GM12878 (cell line): ENCODE measurements around the gene RHEB. TPM values are rescaled to one million over a fixed set of nuclear protein-coding genes. Genes with fewer than 3 reads are reported as not detected.

Source experiments
- ATAC-seq: fragments of 200-7000 bp; cut with Tn5 transposase; 3 replicates; pipeline ENCODE4 v1.9.1; 2020; ENCODE audit warnings: mild to moderate bottlenecking, moderate library complexity
- BruUV-seq: library from RNA; stranded (reverse); fragments of 400-500 nt; replicated peaks from 2 replicates; lab custom pipeline; 2021; lab: Mats Ljungman, UMichigan
- CTCF ChIA-PET: fragments of 300-600 bp; sonication (Branson Sonifier 250); formaldehyde crosslinking; extraction: SDS; loops from one replicate; lab custom pipeline; 2021; ENCODE audit warnings: inconsistent platforms; lab: Yijun Ruan, JAX
- POLR2A ChIA-PET: fragments of 350-600 bp; formaldehyde crosslinking; extraction: SDS; loops from one replicate; lab custom pipeline; 2021; ENCODE audit warnings: inconsistent platforms; lab: Charles Lee
- RAD21 ChIA-PET: fragments of 300-600 bp; sonication (Branson Sonifier 250); formaldehyde crosslinking; loops from one replicate; lab custom pipeline; 2023; ENCODE audit warnings: antibody characterized with exemption; ENCODE audit not compliant: unreplicated experiment; lab: Charles Lee
- SMC1A ChIA-PET: fragments of 300-600 bp; sonication (Branson Sonifier 250); formaldehyde crosslinking; loops from one replicate; lab custom pipeline; 2023; ENCODE audit not compliant: unreplicated experiment, uncharacterized antibody; lab: Charles Lee
- DNase-seq: peaks from one replicate; pipeline ENCODE4 v3.0.0-alpha.2; 2011; ENCODE audit warnings: low read depth, low spot score
- FAIRE-seq: peaks from 3 replicates; lab custom pipeline; 2011; peaks lifted over from hg19 to GRCh38; lab: Jason Lieb, UNC
- H2AFZ ChIP-seq: 2 replicates; pipeline ENCODE4 v1.6.0; 2011; ENCODE audit warnings: low read depth, low read length, control low read depth; ENCODE audit not compliant: control insufficient read depth
- H3K27ac ChIP-seq: 2 replicates; pipeline ENCODE4 v1.5.1; 2011; ENCODE audit warnings: control low read depth; ENCODE audit not compliant: control insufficient read depth, insufficient read depth
- H3K27me3 ChIP-seq, 2 experiments: replicated peaks in 1 of 2; 2 replicates each; pipeline versions ENCODE4 v1.6.0 to v1.6.1; 2011; ENCODE audit warnings: low read length in 1 of 2; ENCODE audit not compliant: control insufficient read depth in 2 of 2, insufficient read depth in 2 of 2
- H3K36me3 ChIP-seq, 2 experiments: 2 replicates each; pipeline ENCODE4 v1.5.1; 2011; ENCODE audit warnings: low read length in 1 of 2; ENCODE audit not compliant: control insufficient read depth in 2 of 2, insufficient read depth in 2 of 2
- H3K4me1 ChIP-seq: 2 replicates; pipeline ENCODE4 v1.6.1; 2011; ENCODE audit warnings: mild to moderate bottlenecking, low read length, moderate library complexity, mixed read lengths; ENCODE audit not compliant: control insufficient read depth, insufficient read depth
- H3K4me2 ChIP-seq: 2 replicates; pipeline ENCODE4 v1.6.0; 2011; ENCODE audit warnings: control low read depth; ENCODE audit not compliant: control insufficient read depth, insufficient read depth
- H3K4me3 ChIP-seq: fragments of 200-600 bp; sonication (generic); 2 replicates; pipeline ENCODE4 v1.5.1; 2016
- H3K79me2 ChIP-seq: 2 replicates; pipeline ENCODE4 v1.6.0; 2011; ENCODE audit warnings: low read length; ENCODE audit not compliant: control insufficient read depth, insufficient read depth
- H3K9ac ChIP-seq: 2 replicates; pipeline ENCODE4 v1.8.0; 2011; ENCODE audit warnings: low read length, control low read depth, mixed read lengths; ENCODE audit not compliant: control insufficient read depth, insufficient read depth
- H3K9me3 ChIP-seq: replicated peaks from 3 replicates; pipeline ENCODE4 v1.5.1; 2011; ENCODE audit warnings: mild to moderate bottlenecking, low read length; ENCODE audit not compliant: control insufficient read depth, insufficient read depth
- H4K20me1 ChIP-seq: 2 replicates; pipeline ENCODE4 v1.6.0; 2011; ENCODE audit not compliant: control insufficient read depth, insufficient read depth
- WGBS: methylation state at CpG from one replicate; pipeline ENCODE4 v1.1.6; 2016; ENCODE audit warnings: low lambda C conversion rate; ENCODE audit not compliant: insufficient replicate concordance, insufficient coverage; ENCODE audit errors: missing lambda C conversion rate; 5-methylcytosine and 5-hydroxymethylcytosine counted together
- in situ Hi-C: fragments of 300-500 bp; cut with MboI; formaldehyde crosslinking; loops from 9 replicates; pipeline ENCODE4 v1.14.3; 2018; ENCODE audit warnings: mixed read lengths
- intact Hi-C: fragments of 100-400 bp; cut with micrococcal nuclease; formaldehyde crosslinking; loops from one replicate; pipeline ENCODE4 v1.14.2; 2022; ENCODE audit not compliant: unreplicated experiment
- polyA plus RNA-seq, 11 experiments: library from polyadenylated mRNA; depleted of rRNA in 4 of 11; unstranded in 6 of 11; stranded (reverse) in 5 of 11; fragments of >200 nt; fragmentation: Nextera tagmentation in 4 of 11; fragmentation: Illumina TruSeq in 1 of 11; extraction: Ambion mirVana in 4 of 11; extraction: Trizol in 1 of 11; gene quantifications; 1 replicate in 1 of 11; 2 replicates in 10 of 11; pipeline versions ENCODE4 v1.2.1 to v1.2.3, GENCODE V29; 2011 to 2016; ENCODE audit warnings: inconsistent platforms in 2 of 11, missing spikeins in 2 of 11, low read depth in 1 of 11
- total RNA-seq, 4 experiments: library from RNA; depleted of rRNA in 3 of 4; stranded (reverse); fragments of >200 nt in 3 of 4; fragmentation: Illumina TruSeq in 1 of 4; extraction: Trizol in 1 of 4; gene quantifications; 2 replicates each; pipeline versions ENCODE4 v1.2.1 to v1.2.3, GENCODE V29; 2013 to 2021
- TF ChIP-seq, protein P1 (sequence below): fragments of 450-650 bp; IDR thresholded peaks from 2 replicates; pipeline ENCODE4 v1.6.1; 2016; ENCODE audit warnings: mild to moderate bottlenecking, moderate library complexity, borderline replicate concordance
- TF ChIP-seq, protein P2 (sequence below): IDR thresholded peaks from 2 replicates; pipeline ENCODE4 v1.6.1; 2011; ENCODE audit warnings: borderline replicate concordance, low read depth, mild to moderate bottlenecking, moderate library complexity, low read length; ENCODE audit not compliant: insufficient read depth, poor library complexity, severe bottlenecking

Gene RHEB
- total and polyA plus RNA-seq, 10 of the 15 experiments (the other 5 are each of a cell fraction or from before 2014, with no cell fraction given): 6.2 to 67.8 (median 38.0) TPM

DNA sequence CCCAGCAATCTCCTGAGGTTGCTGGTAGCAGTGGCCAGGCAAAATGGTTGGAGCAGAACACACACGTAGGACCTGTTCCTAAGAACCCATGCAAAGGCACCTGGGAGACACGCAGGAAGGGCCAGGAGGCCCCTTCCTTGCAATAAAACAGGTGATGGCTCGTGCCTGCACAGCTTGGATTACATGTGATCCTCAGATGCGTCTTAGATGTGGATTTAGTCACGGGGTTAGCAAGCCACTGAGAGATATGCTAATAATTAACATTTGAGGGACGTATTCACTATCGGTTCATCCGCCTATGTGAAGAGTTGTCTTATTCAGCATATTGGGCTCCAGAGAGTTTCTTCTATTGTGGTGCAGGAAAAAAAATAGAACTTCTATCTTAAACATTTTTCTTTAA is 4.6 kb upstream of the RHEB start:
- SMC1A ChIA-PET: no interaction called here
- intact Hi-C loops: no loop called here

More for the DNA sequence above, 4.6 kb upstream of the RHEB start:
- RAD21 ChIA-PET: interaction anchor here (1.5 kb wide), 1 partner anchor 14 kb away, joined by 3 read pairs; no protein-coding TSS in a partner anchor
- Histone ChIP-seq H3K79me2 (peaks cover under 1% of the 10 kb centered on the region; the same call in 1 of the 2 replicates), H3K4me2 (no peak overlapping the region), H3K9ac (no peak overlapping the region), H2AFZ (no peak overlapping the region)
- ATAC-seq (no peak), DNase-seq (no peak)
- POLR2A ChIA-PET: no interaction called here
- TF ChIP-seq, protein P1, sequence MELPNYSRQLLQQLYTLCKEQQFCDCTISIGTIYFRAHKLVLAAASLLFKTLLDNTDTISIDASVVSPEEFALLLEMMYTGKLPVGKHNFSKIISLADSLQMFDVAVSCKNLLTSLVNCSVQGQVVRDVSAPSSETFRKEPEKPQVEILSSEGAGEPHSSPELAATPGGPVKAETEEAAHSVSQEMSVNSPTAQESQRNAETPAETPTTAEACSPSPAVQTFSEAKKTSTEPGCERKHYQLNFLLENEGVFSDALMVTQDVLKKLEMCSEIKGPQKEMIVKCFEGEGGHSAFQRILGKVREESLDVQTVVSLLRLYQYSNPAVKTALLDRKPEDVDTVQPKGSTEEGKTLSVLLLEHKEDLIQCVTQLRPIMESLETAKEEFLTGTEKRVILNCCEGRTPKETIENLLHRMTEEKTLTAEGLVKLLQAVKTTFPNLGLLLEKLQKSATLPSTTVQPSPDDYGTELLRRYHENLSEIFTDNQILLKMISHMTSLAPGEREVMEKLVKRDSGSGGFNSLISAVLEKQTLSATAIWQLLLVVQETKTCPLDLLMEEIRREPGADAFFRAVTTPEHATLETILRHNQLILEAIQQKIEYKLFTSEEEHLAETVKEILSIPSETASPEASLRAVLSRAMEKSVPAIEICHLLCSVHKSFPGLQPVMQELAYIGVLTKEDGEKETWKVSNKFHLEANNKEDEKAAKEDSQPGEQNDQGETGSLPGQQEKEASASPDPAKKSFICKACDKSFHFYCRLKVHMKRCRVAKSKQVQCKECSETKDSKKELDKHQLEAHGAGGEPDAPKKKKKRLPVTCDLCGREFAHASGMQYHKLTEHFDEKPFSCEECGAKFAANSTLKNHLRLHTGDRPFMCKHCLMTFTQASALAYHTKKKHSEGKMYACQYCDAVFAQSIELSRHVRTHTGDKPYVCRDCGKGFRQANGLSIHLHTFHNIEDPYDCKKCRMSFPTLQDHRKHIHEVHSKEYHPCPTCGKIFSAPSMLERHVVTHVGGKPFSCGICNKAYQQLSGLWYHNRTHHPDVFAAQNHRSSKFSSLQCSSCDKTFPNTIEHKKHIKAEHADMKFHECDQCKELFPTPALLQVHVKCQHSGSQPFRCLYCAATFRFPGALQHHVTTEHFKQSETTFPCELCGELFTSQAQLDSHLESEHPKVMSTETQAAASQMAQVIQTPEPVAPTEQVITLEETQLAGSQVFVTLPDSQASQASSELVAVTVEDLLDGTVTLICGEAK: no peak
- TF ChIP-seq, protein P2, sequence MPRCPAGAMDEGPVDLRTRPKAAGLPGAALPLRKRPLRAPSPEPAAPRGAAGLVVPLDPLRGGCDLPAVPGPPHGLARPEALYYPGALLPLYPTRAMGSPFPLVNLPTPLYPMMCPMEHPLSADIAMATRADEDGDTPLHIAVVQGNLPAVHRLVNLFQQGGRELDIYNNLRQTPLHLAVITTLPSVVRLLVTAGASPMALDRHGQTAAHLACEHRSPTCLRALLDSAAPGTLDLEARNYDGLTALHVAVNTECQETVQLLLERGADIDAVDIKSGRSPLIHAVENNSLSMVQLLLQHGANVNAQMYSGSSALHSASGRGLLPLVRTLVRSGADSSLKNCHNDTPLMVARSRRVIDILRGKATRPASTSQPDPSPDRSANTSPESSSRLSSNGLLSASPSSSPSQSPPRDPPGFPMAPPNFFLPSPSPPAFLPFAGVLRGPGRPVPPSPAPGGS: no peak
- TF ChIP-seq, all 136 proteins: peak for 0
- Histone ChIP-seq H4K20me1 (no peaks in the 10 kb centered on the region), H3K36me3 (no peaks in the 10 kb centered on the region), H3K4me1 (peaks cover 3% of the 10 kb centered on the region), H3K27ac (no peak overlapping the region), H3K9me3 (no peaks in the 10 kb centered on the region), H3K27me3 (no peaks in the 10 kb centered on the region), H3K4me3 (no peak overlapping the region)
- WGBS: 66% methylated on average over 8 of the region's 8 CpGs
- CTCF ChIA-PET: no interaction called here
- FAIRE-seq: no peak
- in situ Hi-C loops: no loop called here
- no TSS peak for BruUV-seq
